ENCODE data around the gene ARFGEF2.

DNA sequence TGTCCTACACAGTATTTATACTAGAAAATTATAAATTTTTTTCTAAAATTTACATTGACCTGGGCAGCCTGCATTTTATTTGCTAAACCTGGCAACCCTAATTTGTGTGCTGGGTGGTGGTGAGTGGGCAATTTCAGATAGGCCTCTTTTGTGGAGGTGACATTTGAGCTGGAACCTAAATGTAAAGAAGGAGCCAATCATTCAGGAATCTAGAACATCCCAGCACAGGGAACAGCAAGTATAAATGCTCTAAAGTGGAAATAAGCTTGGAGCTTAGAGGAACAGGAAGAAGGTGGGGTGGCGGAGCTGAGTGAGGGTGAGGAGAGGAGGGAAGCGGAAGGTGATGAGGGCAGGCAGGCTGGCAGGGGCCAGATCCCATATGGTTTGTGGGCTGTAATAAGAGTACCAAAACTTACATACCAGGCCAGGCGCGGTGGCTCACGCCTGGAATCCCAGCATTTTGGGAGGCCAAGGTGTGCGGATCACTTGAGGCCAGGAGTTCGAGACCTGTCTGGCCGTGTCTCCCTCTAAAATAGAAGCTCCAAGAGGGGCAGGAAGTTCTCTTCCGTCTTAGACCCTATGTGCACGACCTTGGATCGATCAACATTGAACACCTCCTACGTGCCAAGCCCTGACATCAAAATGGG, 124.1 kb downstream of the ARFGEF2 start:
- TF ChIP-seq CTCF (IDR thresholded peaks at IDR 0.05; ENCODE audit: poor library complexity, severe bottlenecking) (no peak), REST (IDR thresholded peaks at IDR 0.05; ENCODE audit: borderline replicate concordance) (no peak), EZH2 (IDR thresholded peaks at IDR 0.05; ENCODE audit: borderline replicate concordance, insufficient read depth, low read length, poor library complexity, severe bottlenecking) (no peak), MXI1 (conservative IDR thresholded peaks at IDR 0.05; ENCODE audit: poor library complexity, severe bottlenecking) (no peak), POLR2AphosphoS5 (IDR thresholded peaks at IDR 0.05) (no peak), EP300 (conservative IDR thresholded peaks at IDR 0.05; ENCODE audit: poor library complexity, severe bottlenecking) (no peak), SMC3 (conservative IDR thresholded peaks at IDR 0.05; ENCODE audit: poor library complexity) (no peak), RAD21 (conservative IDR thresholded peaks at IDR 0.05) (no peak), TAF1 (IDR thresholded peaks at IDR 0.05; ENCODE audit: low read depth) (no peak)
